Loucy (cell line): ENCODE results near the gene ZNF662.

Source experiments
- H2AFZ ChIP-seq: fragments of 200-600 bp; sonication (generic); 2 replicates; pipeline ENCODE4 v1.6.0; 2016; ENCODE audit warnings: antibody characterized with exemption, mild to moderate bottlenecking, low read length, moderate library complexity
- H3F3A ChIP-seq: fragments of 200-600 bp; 2 replicates; pipeline ENCODE4 v1.6.0; 2016; ENCODE audit warnings: antibody characterized with exemption, low read depth, mild to moderate bottlenecking
- H3K27me3 ChIP-seq: fragments of 200-600 bp; sonication (generic); 2 replicates; pipeline ENCODE4 v1.6.1; 2014; ENCODE audit warnings: low read length, mild to moderate bottlenecking; ENCODE audit not compliant: insufficient read depth, poor library complexity, severe bottlenecking
- H3K36me3 ChIP-seq: fragments of 200-600 bp; sonication (generic); 2 replicates; pipeline ENCODE4 v1.6.1; 2016; ENCODE audit warnings: low read length; ENCODE audit not compliant: insufficient read depth
- H3K4me1 ChIP-seq: fragments of 200-600 bp; sonication (generic); 2 replicates; pipeline ENCODE4 v1.5.1; 2014; ENCODE audit warnings: low read length, mild to moderate bottlenecking; ENCODE audit not compliant: insufficient read depth, poor library complexity, severe bottlenecking
- H3K4me2 ChIP-seq: fragments of 200-600 bp; sonication (generic); 2 replicates; pipeline ENCODE4 v1.6.0; 2014; ENCODE audit warnings: antibody characterized with exemption, low read length, low read depth, mild to moderate bottlenecking; ENCODE audit not compliant: poor library complexity, severe bottlenecking
- H3K4me3 ChIP-seq: fragments of 200-600 bp; sonication (generic); 2 replicates; pipeline ENCODE4 v1.5.1; 2014; ENCODE audit warnings: low read length, mild to moderate bottlenecking, mixed read lengths; ENCODE audit not compliant: poor library complexity, severe bottlenecking
- H3K79me2 ChIP-seq: fragments of 200-600 bp; sonication (generic); 2 replicates; pipeline ENCODE4 v1.6.1; 2014; ENCODE audit warnings: low read length; ENCODE audit not compliant: insufficient read depth
- H3K9ac ChIP-seq: fragments of 200-600 bp; sonication (generic); 2 replicates; pipeline ENCODE4 v1.6.0; 2014; ENCODE audit warnings: mild to moderate bottlenecking, low read depth, low read length, moderate library complexity; ENCODE audit not compliant: poor library complexity, severe bottlenecking
- H3K9me2 ChIP-seq: fragments of 200-600 bp; sonication (generic); replicated peaks from 2 replicates; pipeline ENCODE4 v1.6.1; 2016; ENCODE audit warnings: low read depth, low read length, mixed read lengths
- H3K9me3 ChIP-seq: fragments of 200-600 bp; sonication (generic); 2 replicates; pipeline ENCODE4 v1.6.1; 2014; ENCODE audit warnings: mild to moderate bottlenecking, antibody characterized with exemption, low read length, low read depth; ENCODE audit not compliant: insufficient read depth
- H4K20me1 ChIP-seq: fragments of 200-600 bp; sonication (generic); 2 replicates; pipeline ENCODE4 v1.6.0; 2014; ENCODE audit warnings: antibody characterized with exemption, low read length, mild to moderate bottlenecking; ENCODE audit not compliant: insufficient read depth, poor library complexity, severe bottlenecking
- EZH2phosphoT487 ChIP-seq: fragments of 200-600 bp; IDR thresholded peaks from 2 replicates; pipeline ENCODE4 v1.6.1; 2018; ENCODE audit warnings: antibody characterized with exemption, mild to moderate bottlenecking, moderate library complexity, borderline replicate concordance
- TF ChIP-seq, protein P1 (sequence below): fragments of 200-600 bp; sonication (generic); conservative IDR thresholded peaks from 2 replicates; pipeline ENCODE4 v1.5.1; 2014; ENCODE audit warnings: mild to moderate bottlenecking, antibody characterized with exemption, low read length

ZNF662 gene

DNA sequence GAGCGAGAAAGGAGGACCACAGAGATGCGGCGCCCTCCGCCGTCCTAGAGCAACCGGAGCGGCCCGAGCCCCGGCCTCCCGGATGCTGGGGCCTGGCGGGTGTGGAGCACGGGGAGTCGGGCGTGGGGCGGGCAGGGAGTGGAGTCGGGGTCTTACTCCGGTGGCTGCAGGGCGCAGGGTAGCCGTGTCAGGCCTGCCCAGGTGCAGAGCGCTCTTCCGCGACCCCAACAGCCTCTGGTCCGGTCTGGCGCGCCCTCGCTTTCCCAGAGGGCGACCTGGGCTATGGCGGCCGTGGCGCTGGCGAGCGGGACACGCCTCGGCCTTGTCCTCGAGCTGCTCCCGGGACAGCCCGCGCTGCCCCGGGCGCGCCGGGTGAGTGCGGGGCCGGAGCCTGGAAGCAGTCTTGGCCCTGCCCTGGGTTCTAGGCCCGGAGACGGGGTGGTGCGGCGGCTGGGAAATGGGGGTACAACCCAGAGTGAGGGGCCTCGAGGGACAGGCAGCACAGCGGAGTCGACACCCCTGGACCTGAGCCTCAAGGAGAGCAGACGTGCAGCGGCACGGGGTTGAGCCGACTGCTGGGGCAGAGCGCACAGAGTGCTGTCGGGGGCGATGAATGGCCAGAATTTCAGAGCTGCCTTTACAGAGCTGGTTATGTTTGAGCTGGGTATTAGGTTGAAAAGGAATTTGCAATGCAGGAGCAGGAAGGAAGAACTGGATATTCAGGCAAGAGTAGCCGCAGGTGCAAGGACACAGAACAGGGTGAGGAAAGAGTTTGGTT, at the start of gene ZNF662:
Gene ZNF662, plus strand, starts transcription at position 73 of the 778 bp plus-strand sequence. CDS start 1,973 bp downstream, outside the sequence.
- no peak within 1 kb of the TSS for H2AFZ ChIP-seq
- no peaks in the 10 kb centered on the region for H3F3A ChIP-seq
- no peak within 1 kb of the TSS for H3K4me2 ChIP-seq
- no peak within 1 kb of the TSS for H3K4me3 ChIP-seq
- H3K79me2 ChIP-seq, result no peaks in the 10 kb centered on the region
- no peaks in the 10 kb centered on the region for H3K9me2 ChIP-seq
- TF ChIP-seq EZH2phosphoT487, result no peak
- TF ChIP-seq, protein P1, sequence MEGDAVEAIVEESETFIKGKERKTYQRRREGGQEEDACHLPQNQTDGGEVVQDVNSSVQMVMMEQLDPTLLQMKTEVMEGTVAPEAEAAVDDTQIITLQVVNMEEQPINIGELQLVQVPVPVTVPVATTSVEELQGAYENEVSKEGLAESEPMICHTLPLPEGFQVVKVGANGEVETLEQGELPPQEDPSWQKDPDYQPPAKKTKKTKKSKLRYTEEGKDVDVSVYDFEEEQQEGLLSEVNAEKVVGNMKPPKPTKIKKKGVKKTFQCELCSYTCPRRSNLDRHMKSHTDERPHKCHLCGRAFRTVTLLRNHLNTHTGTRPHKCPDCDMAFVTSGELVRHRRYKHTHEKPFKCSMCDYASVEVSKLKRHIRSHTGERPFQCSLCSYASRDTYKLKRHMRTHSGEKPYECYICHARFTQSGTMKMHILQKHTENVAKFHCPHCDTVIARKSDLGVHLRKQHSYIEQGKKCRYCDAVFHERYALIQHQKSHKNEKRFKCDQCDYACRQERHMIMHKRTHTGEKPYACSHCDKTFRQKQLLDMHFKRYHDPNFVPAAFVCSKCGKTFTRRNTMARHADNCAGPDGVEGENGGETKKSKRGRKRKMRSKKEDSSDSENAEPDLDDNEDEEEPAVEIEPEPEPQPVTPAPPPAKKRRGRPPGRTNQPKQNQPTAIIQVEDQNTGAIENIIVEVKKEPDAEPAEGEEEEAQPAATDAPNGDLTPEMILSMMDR, result no peak
- peaks cover 3% of the 10 kb centered on the region; the same call in 1 of the 2 replicates for H3K9me3 ChIP-seq
- no peak within 1 kb of the TSS for H3K9ac ChIP-seq
- H3K36me3 ChIP-seq, result no peaks in the 10 kb centered on the region
- H3K4me1 ChIP-seq, result no peaks in the 10 kb centered on the region
- H3K27me3 ChIP-seq, result no peaks in the 10 kb centered on the region
- H4K20me1 ChIP-seq, result no peaks in the 10 kb centered on the region

DNA sequence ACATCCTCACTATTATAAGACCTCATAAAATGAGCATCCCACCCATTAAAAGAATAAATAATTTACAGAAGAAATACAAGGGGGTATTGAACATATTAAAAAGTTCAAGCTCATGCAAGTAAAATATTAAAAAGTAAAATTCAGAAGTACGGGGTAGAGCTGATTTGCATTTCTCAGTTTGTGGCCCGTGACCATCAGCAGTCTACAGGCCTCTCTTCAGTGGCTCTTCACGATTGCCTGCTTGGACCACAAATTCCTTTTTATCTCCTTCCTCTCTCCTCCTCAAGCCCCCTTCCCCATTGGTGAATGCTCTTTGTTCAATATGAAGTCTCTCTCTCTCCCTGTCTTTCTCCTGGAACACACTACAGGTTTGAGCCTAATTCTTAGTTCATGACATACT, 49.4 kb upstream of the ZNF662 start:
- no peaks in the 10 kb centered on the region for H3K4me1 ChIP-seq
- H3K27me3 ChIP-seq, result no peaks in the 10 kb centered on the region
- TF ChIP-seq EZH2phosphoT487, result no peak
- TF ChIP-seq, protein P1, result no peak

DNA sequence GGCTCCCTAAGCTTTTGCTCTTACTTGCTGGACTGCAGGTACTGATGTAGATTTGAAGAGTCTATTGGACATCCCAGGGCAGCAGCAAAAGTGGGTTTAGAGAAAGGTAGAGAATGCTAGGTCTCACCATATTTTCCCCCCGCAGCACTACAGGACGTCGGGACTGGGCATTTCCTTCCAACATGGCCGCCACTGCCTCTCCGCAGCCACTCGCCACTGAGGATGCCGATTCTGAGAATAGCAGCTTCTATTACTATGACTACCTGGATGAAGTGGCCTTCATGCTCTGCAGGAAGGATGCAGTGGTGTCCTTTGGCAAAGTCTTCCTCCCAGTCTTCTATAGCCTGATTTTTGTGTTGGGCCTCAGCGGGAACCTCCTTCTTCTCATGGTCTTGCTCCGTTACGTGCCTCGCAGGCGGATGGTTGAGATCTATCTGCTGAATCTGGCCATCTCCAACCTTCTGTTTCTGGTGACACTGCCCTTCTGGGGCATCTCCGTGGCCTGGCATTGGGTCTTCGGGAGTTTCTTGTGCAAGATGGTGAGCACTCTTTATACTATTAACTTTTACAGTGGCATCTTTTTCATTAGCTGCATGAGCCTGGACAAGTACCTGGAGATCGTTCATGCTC, 41.5 kb upstream of the ZNF662 start:
- H3K9me2 ChIP-seq, result no peaks in the 10 kb centered on the region
- no peak overlapping the region for H3K9ac ChIP-seq
- H3K9me3 ChIP-seq, result no peaks in the 10 kb centered on the region
- no peaks in the 10 kb centered on the region for H4K20me1 ChIP-seq
- no peaks in the 10 kb centered on the region for H3K36me3 ChIP-seq
- no peak for TF ChIP-seq EZH2phosphoT487
- TF ChIP-seq, protein P1, result no peak
- H2AFZ ChIP-seq, result no peak overlapping the region
- H3K4me1 ChIP-seq, result no peaks in the 10 kb centered on the region
- no peak overlapping the region for H3K4me3 ChIP-seq
- H3K4me2 ChIP-seq, result no peak overlapping the region
- no peaks in the 10 kb centered on the region for H3K27me3 ChIP-seq
- H3K79me2 ChIP-seq, result no peaks in the 10 kb centered on the region
- H3F3A ChIP-seq, result no peaks in the 10 kb centered on the region

More for the DNA sequence above, 49.4 kb upstream of the ZNF662 start:
- Histone ChIP-seq H3K9ac (no peak overlapping the region), H4K20me1 (no peaks in the 10 kb centered on the region), H3K36me3 (no peaks in the 10 kb centered on the region), H3K4me2 (no peak overlapping the region), H3K4me3 (no peak overlapping the region), H2AFZ (no peak overlapping the region), H3K79me2 (no peaks in the 10 kb centered on the region), H3F3A (no peaks in the 10 kb centered on the region), H3K9me2 (no peaks in the 10 kb centered on the region), H3K9me3 (no peaks in the 10 kb centered on the region)
